NCI-H748 treated with DMSO at 0.1 percent for 48 hours (cell line): ENCODE measurements around the gene LBX2.

Experiments used
- DNase-seq: peaks from one replicate; lab custom pipeline; 2025; lab: John Stamatoyannopoulos, UW

The LBX2 gene

GRCh38 chr2:74457129-74457548 lies 42.3 kb downstream of the LBX2 start:
- DNase-seq, result peak; percentile 56

DNA sequence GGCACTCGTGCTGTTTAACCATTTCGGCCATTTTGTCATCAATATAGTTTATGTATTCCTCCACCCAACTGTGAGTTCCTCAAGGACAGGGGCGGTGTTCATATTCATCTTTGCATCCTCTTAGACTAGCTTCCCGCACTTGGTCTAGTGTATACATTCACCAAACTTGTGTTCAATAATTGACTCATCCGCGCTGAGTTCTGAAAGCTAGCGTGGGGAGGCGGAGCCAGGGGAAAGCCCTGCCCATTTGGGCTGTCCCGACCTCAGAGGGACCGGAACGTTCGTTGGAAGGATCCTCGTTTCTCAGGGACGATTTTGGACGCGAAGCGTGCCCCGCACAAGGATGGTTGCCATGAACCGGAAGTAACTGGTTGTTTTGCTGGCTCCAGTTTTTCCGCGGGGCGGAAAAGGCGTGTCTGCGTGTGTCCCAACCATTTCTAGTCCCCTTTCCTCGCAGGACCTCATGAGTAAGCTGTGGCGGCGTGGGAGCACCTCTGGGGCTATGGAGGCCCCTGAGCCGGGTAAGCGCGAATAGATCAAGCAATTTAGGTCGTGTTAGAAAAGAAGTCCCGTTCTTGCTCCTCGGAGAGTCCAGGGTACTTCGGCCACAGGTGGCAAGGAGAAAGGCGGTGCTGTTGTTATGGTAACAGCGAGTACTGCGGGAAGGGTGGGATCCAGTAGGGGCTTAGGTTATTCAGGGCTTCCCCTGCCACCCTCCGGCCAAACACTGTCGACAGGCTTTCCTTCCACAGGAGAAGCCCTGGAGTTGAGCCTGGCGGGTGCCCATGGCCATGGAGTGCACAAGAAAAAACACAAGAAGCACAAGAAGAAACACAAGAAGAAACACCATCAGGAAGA lies 44.5 kb downstream of the LBX2 start, which contains the start of gene INO80B:
INO80B (plus strand) TSS at position 434 of the 858 bp plus-strand sequence; CDS start at position 464, 30 bp downstream.
- DNase-seq, result peak; percentile 85

GRCh38 chr2:74450570-74451190 lies 48.7 kb downstream of the LBX2 start:
- DNase-seq, result no peak

GRCh38 chr2:74448771-74449170 lies 50.6 kb downstream of the LBX2 start:
- no peak for DNase-seq
